Erythroblast (primary cell): Measurements from ENCODE around the gene TNIK.

Source experiments
- GATA1 ChIP-seq: IDR thresholded peaks from 2 replicates; pipeline ENCODE4 v1.6.1; 2011; ENCODE audit warnings: low read depth, mild to moderate bottlenecking, control low read depth, low read length, moderate library complexity
- POLR2A ChIP-seq: IDR thresholded peaks from 2 replicates; pipeline ENCODE4 v1.6.1; 2011; ENCODE audit warnings: mild to moderate bottlenecking, low read length

GRCh38 chr3:171145798-171146197 is 314.4 kb downstream of the TNIK start:
- TF ChIP-seq GATA1 (no peak), POLR2A (no peak)
